Fibroblast of lung (primary cell): ENCODE measurements around the gene FYN. TPM values are rescaled to one million over a fixed set of nuclear protein-coding genes. Genes with fewer than 3 reads are reported as not detected.

ENCODE experiments used
- DNase-seq, 2 donors: peaks; one replicate each; pipeline versions ENCODE4 v3.0.0 to v3.0.0-alpha.2; 2010; ENCODE audit warnings: low read depth in 2 of 2
- H2AFZ ChIP-seq: 2 replicates; pipeline ENCODE4 v1.5.1; 2012; ENCODE audit warnings: low read length, control low read depth, inconsistent platforms
- H3K27ac ChIP-seq: 2 replicates; pipeline ENCODE4 v1.5.1; 2011; ENCODE audit warnings: low read length, control low read depth; ENCODE audit not compliant: insufficient read depth
- H3K27me3 ChIP-seq: 2 replicates; pipeline ENCODE4 v1.5.1; 2011; ENCODE audit warnings: mild to moderate bottlenecking, low read length; ENCODE audit not compliant: control insufficient read depth, insufficient read depth
- H3K36me3 ChIP-seq: 2 replicates; pipeline ENCODE4 v1.5.1; 2011; ENCODE audit warnings: low read length; ENCODE audit not compliant: control insufficient read depth, insufficient read depth
- H3K4me1 ChIP-seq: 2 replicates; pipeline ENCODE4 v1.5.1; 2011; ENCODE audit warnings: low read length; ENCODE audit not compliant: control insufficient read depth, insufficient read depth; ENCODE audit errors: extremely low read depth
- H3K4me2 ChIP-seq: 2 replicates; pipeline ENCODE4 v1.5.1; 2011; ENCODE audit warnings: low read length, control low read depth; ENCODE audit not compliant: insufficient read depth; ENCODE audit errors: extremely low read depth
- H3K4me3 ChIP-seq, 4 experiments: fragments of 200-600 bp in 1 of 4; sonication (generic) in 1 of 4; replicated peaks in 1 of 4; 2 replicates each; pipeline ENCODE4 v1.5.1; 2011 to 2016; ENCODE audit warnings: low read length in 4 of 4, low read depth in 3 of 4, mild to moderate bottlenecking in 3 of 4, control low read depth in 2 of 4, inconsistent platforms in 1 of 4, mixed read lengths in 1 of 4; ENCODE audit not compliant: insufficient read depth in 1 of 4; ENCODE audit errors: control extremely low read depth in 1 of 4
- H3K79me2 ChIP-seq: 2 replicates; pipeline ENCODE4 v1.5.1; 2012; ENCODE audit warnings: mild to moderate bottlenecking, low read length, inconsistent platforms; ENCODE audit not compliant: control insufficient read depth, insufficient read depth
- H3K9ac ChIP-seq: 2 replicates; pipeline ENCODE4 v1.5.1; 2011; ENCODE audit warnings: mild to moderate bottlenecking, low read length, control low read depth; ENCODE audit not compliant: insufficient read depth
- H3K9me3 ChIP-seq: 2 replicates; pipeline ENCODE4 v1.5.1; 2012; ENCODE audit warnings: low read depth, low read length; ENCODE audit not compliant: control insufficient read depth, insufficient read depth
- H4K20me1 ChIP-seq: 2 replicates; pipeline ENCODE4 v1.5.1; 2011; ENCODE audit warnings: low read length; ENCODE audit not compliant: control insufficient read depth, insufficient read depth; ENCODE audit errors: extremely low read depth
- CTCF ChIP-seq, 2 donors: IDR thresholded peaks in 1 of 2; conservative IDR thresholded peaks in 1 of 2; 1 replicate in 1 of 2; 2 replicates in 1 of 2; pipeline ENCODE4 v1.5.1; 2011 to 2012; ENCODE audit warnings: low read length in 2 of 2, control low read depth in 1 of 2, inconsistent platforms in 1 of 2, low read depth in 1 of 2, mild to moderate bottlenecking in 1 of 2
- EZH2 ChIP-seq: IDR thresholded peaks from 2 replicates; pipeline ENCODE4 v1.5.1; 2012; ENCODE audit warnings: low read length, control low read depth, mild to moderate bottlenecking; ENCODE audit errors: missing control alignments
- polyA plus RNA-seq, 2 donors: library from polyadenylated mRNA; depleted of rRNA in 1 of 2; stranded (reverse) in 1 of 2; unstranded in 1 of 2; fragments of >200 nt; gene quantifications; 2 replicates each; pipeline ENCODE4 v1.2.1, GENCODE V29; 2011 to 2012; ENCODE audit warnings: missing spikeins in 1 of 2
- total RNA-seq: library from RNA; depleted of rRNA; stranded (reverse); fragments of >200 nt; gene quantifications from 2 replicates; pipeline ENCODE4 v1.2.1, GENCODE V29; 2014

Gene FYN
- total and polyA plus RNA-seq, 2 donors (not counting 1 experiment from before 2014, with no cell fraction given): 64.7 TPM

DNA sequence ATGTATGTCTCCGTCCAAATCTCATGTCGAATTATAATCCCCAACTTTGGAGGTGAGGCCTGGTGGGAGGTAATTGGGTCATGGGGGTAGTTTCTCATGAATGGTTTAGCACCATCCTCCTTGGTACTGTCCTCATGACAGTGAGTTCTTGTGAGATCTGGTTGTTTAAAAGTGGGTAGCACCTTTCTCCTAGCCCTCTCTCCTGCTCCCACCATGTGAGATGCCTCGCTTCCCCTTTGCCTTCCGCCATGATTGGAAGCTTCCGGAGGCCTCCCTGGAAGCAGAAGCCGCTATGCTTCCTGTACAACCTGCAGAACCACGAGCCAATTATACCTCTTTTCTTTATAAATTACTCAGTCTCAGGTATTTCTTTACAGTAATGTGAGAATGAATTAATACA, 123.1 kb downstream of the FYN start:
- Histone ChIP-seq H3K4me1 (peaks cover 2% of the 10 kb centered on the region), H3K4me2 (no peak overlapping the region), H4K20me1 (no peaks in the 10 kb centered on the region), H3K9ac (no peak overlapping the region), H3K4me3 (no peak overlapping the region), H3K27ac (no peak overlapping the region), H3K9me3 (no peaks in the 10 kb centered on the region), H3K36me3 (no peaks in the 10 kb centered on the region), H3K27me3 (no peaks in the 10 kb centered on the region), H2AFZ (no peak overlapping the region), H3K79me2 (no peaks in the 10 kb centered on the region)
- no peak for DNase-seq
- TF ChIP-seq CTCF (conservative IDR thresholded peaks at IDR 0.05 in 1 of 2, IDR thresholded peaks at IDR 0.05 in 1 of 2; ENCODE audit: low read depth in 1 of 2, low read length in 2 of 2) (no peak), EZH2 (no peak)

DNA sequence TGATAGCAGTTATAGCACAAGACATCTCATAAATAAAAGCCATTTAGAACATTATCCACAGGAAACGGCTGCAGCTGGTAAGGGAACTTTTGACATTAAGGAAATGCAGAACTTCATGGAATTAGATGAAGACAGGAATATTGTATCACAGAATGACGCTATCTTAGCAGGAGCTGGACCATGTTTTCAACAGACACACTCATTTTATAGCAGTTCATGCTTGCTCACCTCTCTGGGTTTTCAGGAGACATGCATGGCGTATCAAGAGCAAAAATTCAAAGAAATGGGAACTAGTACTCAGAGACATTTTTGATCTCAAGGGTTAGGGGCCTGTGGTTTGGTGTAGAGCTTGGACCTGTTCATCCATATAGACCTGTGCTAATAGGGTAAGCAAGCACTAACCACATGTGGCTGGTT, 125.0 kb downstream of the FYN start:
- TF ChIP-seq EZH2: no peak
- DNase-seq: no peak
- H2AFZ ChIP-seq: no peak overlapping the region
- H3K27ac ChIP-seq: no peak overlapping the region
- no peak overlapping the region for H3K9ac ChIP-seq
- no peak overlapping the region for H3K4me3 ChIP-seq
- H3K4me2 ChIP-seq: no peak overlapping the region
- no peaks in the 10 kb centered on the region for H3K9me3 ChIP-seq
- no peaks in the 10 kb centered on the region for H3K79me2 ChIP-seq
- H3K4me1 ChIP-seq: peaks cover 10% of the 10 kb centered on the region
- no peaks in the 10 kb centered on the region for H3K36me3 ChIP-seq
- H3K27me3 ChIP-seq: no peaks in the 10 kb centered on the region
- H4K20me1 ChIP-seq: no peaks in the 10 kb centered on the region

DNA sequence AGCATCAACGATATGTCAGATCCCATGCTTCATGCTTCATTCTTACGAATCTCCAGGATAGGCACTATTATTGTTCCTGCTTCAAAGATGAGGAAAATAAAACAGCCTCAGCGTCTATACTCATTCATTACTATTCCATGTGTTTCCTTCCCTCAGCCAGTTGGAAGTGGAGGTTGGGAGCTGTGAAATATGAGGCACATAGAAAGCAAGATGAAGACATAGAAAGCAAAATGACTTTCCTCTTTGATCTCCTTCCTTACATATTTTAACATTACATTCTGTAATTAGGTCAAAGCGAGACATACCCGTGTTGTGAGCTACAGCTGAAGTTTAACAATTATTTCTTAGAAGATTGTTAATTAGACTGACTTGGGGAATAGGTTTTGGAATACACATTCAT, 125.4 kb downstream of the FYN start:
- H2AFZ ChIP-seq: no peak overlapping the region
- TF ChIP-seq CTCF (conservative IDR thresholded peaks at IDR 0.05 in 1 of 2, IDR thresholded peaks at IDR 0.05 in 1 of 2; ENCODE audit: low read depth in 1 of 2, low read length in 2 of 2) (no peak), EZH2 (no peak)
- H4K20me1 ChIP-seq: no peaks in the 10 kb centered on the region
- H3K27me3 ChIP-seq: no peaks in the 10 kb centered on the region
- H3K9me3 ChIP-seq: no peaks in the 10 kb centered on the region
- H3K4me3 ChIP-seq: no peak overlapping the region
- DNase-seq: no peak
- H3K27ac ChIP-seq: no peak overlapping the region
- H3K4me1 ChIP-seq: peaks cover 11% of the 10 kb centered on the region
- no peak overlapping the region for H3K4me2 ChIP-seq
- no peaks in the 10 kb centered on the region for H3K36me3 ChIP-seq
- no peaks in the 10 kb centered on the region for H3K79me2 ChIP-seq
- no peak overlapping the region for H3K9ac ChIP-seq
